Measurements from ENCODE around the gene EXT2. TPM values are rescaled to one million over a fixed set of nuclear protein-coding genes. Genes with fewer than 3 reads are reported as not detected.

The EXT2 gene
- total RNA-seq, 4 donors from 2014 or later: 20.4 to 24.8 (median 23.1) TPM

DNA sequence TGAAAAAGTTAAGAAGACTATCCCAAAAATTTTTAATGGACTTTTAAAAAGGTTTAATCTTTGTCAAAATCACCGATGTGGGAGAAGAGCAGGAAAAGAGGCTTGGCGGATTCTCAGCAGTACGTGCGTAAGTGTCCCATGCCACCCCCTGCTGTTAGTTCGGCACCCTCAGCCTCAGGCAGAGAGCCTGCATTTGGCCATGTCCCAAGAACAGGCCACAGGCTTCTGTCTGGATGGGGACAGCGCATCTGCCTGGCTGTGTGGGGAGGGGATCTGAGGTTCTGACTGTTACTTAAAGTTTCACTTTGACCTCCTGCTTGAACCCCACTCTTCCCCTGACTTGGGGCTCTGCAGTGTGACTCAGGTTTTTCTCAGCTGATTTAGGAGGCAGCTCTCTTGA, 35.3 kb downstream of the EXT2 start:
- Histone ChIP-seq H3K4me1 (peaks cover 6 to 18% of the 10 kb centered on the region in 2 donors), H3K9me3 (no peaks in the 10 kb centered on the region), H3K27ac (peak overlapping the region in 1 of 4 donors; percentile 21), H3K4me3 (no peak overlapping the region), H3K36me3 (peaks cover 0 to 47% of the 10 kb centered on the region in 2 donors), H3K27me3 (no peaks in the 10 kb centered on the region)
- intact Hi-C loops (cut with DNase I; ENCODE audit: low total_unique reads): no loop called here
- ATAC-seq (no peak), DNase-seq (peak in 1 of 2 donors; percentile 23)
- in situ Hi-C loops (cut with MboI; ENCODE audit: low sequenced_read_pairs in 4 of 4): no loop called here
- TF ChIP-seq, protein P1, sequence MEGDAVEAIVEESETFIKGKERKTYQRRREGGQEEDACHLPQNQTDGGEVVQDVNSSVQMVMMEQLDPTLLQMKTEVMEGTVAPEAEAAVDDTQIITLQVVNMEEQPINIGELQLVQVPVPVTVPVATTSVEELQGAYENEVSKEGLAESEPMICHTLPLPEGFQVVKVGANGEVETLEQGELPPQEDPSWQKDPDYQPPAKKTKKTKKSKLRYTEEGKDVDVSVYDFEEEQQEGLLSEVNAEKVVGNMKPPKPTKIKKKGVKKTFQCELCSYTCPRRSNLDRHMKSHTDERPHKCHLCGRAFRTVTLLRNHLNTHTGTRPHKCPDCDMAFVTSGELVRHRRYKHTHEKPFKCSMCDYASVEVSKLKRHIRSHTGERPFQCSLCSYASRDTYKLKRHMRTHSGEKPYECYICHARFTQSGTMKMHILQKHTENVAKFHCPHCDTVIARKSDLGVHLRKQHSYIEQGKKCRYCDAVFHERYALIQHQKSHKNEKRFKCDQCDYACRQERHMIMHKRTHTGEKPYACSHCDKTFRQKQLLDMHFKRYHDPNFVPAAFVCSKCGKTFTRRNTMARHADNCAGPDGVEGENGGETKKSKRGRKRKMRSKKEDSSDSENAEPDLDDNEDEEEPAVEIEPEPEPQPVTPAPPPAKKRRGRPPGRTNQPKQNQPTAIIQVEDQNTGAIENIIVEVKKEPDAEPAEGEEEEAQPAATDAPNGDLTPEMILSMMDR (IDR thresholded peaks at IDR 0.05 in 4 of 5, conservative IDR thresholded peaks at IDR 0.05 in 1 of 5): no peak
- TF ChIP-seq POLR2A (IDR thresholded peaks at IDR 0.05): no peak

DNA sequence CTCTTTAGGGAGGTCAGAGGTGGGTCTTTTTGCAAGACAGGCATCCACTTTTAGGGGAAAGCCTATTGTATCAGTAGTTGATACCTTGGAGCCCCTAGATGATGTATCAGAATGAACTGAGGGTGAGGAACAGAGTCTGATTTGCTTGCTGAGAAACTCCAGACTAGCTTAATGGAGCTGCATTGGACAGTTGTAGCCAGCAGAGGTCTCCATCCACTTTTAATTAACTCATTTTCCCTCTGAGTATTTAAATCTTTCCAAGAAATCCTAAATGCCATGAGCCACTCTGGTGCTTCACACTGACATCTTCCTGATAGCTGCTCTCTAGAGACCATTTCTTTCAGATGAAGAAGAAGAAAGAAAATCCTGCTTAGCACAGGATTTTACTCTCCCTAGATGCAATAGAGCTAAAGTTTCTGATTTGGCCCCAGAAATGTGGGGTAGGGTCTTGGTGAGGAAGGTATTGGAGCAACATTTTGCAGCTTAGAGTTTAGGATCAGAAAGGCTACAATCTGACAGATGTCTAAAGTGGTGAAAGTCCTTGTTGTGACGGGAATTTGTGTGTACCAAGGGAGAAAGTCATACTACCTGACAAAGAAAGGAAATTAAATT, 38.0 kb downstream of the EXT2 start:
- no peaks in the 10 kb centered on the region for H3K9me3 ChIP-seq
- H3K4me3 ChIP-seq: no peak overlapping the region
- no peak overlapping the region for H3K27ac ChIP-seq
- intact Hi-C loops (cut with DNase I; ENCODE audit: low total_unique reads) (loop anchor here (2.0 kb wide), 1 partner anchor 405 kb away; no protein-coding TSS in a partner anchor), in situ Hi-C loops (cut with MboI; ENCODE audit: low sequenced_read_pairs in 4 of 4) (no loop called here)
- H3K4me1 ChIP-seq: peaks cover 6 to 18% of the 10 kb centered on the region in 2 donors
- ATAC-seq (peak in 1 of 2 donors; percentile 61), DNase-seq (no peak)
- TF ChIP-seq, protein P1 (IDR thresholded peaks at IDR 0.05 in 4 of 5, conservative IDR thresholded peaks at IDR 0.05 in 1 of 5): peak; percentile 36 to 66 (median 51)
- TF ChIP-seq POLR2A (IDR thresholded peaks at IDR 0.05): no peak
- no peaks in the 10 kb centered on the region for H3K27me3 ChIP-seq
- H3K36me3 ChIP-seq: peaks cover 0 to 24% of the 10 kb centered on the region in 2 donors

DNA sequence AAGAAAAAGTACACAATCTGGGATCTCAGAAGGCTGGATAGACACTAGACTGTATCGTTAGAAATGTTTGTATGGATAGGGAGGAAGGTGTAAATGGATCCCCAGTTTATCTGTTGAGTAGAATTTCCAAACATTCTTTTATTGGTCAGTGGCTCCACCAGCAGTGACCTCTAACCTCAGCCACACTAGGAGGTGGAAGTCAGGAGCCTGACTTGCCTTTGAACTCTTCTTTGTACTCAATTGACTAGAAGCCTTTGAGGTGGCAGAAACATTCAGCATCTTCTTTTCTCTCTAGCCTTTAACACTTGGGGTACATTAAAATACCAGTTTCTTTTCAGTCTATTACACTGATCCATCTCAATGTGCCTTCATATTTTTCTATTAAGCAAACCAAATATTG, 39.1 kb downstream of the EXT2 start:
- intact Hi-C loops (cut with DNase I; ENCODE audit: low total_unique reads) (no loop called here), in situ Hi-C loops (cut with MboI; ENCODE audit: low sequenced_read_pairs in 4 of 4) (no loop called here)
- TF ChIP-seq, protein P1 (IDR thresholded peaks at IDR 0.05 in 4 of 5, conservative IDR thresholded peaks at IDR 0.05 in 1 of 5): no peak
- no peak for TF ChIP-seq POLR2A (IDR thresholded peaks at IDR 0.05)
- H3K4me1 ChIP-seq: peaks cover 14 to 23% of the 10 kb centered on the region in 2 donors
- ATAC-seq: no peak
- H3K27ac ChIP-seq: no peak overlapping the region
- H3K4me3 ChIP-seq: no peak overlapping the region
- no peak for DNase-seq
- no peaks in the 10 kb centered on the region for H3K9me3 ChIP-seq
- no peaks in the 10 kb centered on the region for H3K27me3 ChIP-seq
- peaks cover 0 to 12% of the 10 kb centered on the region in 2 donors for H3K36me3 ChIP-seq

DNA sequence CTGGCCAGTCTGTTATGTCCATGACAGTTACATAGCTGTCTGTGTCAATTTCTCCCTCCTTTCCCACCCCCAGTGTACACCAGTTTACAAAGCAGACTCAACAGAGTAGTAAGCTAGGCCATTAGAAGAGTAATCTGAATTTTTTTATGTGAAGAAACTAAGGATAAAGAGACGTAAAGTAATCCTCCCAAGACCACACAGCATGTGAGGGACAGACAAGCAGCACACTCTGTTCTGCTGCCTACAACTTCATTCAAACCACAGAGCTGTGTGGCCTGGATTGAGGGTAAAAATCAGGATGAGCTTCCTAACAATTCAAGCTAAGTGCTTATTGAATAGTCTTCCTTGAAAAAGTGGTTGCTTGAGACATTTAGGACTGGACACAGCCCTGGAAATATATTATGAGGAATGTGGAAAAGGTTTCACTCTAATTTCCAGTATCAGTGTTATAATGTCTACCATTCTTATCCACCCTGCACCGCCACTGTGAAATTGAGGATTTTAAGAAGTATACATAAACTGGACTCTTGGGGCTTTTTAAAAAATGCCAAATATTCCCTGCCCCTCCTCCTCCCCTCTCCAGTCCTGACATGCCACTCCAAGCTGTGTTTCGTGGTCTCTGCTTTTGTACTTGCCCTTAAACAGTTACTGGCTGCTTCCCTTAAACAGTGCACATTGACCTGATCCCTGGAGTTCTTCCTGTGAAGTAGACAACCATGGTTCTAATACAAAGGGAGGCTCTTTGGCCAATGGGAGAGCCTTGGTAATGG, 40.9 kb downstream of the EXT2 start:
- no peaks in the 10 kb centered on the region for H3K9me3 ChIP-seq

More for the DNA sequence above, 40.9 kb downstream of the EXT2 start:
- H3K27me3 ChIP-seq: no peaks in the 10 kb centered on the region
- TF ChIP-seq POLR2A (IDR thresholded peaks at IDR 0.05): no peak
- TF ChIP-seq, protein P1 (IDR thresholded peaks at IDR 0.05 in 4 of 5, conservative IDR thresholded peaks at IDR 0.05 in 1 of 5): no peak
- intact Hi-C loops (cut with DNase I; ENCODE audit: low total_unique reads) (no loop called here), in situ Hi-C loops (cut with MboI; ENCODE audit: low sequenced_read_pairs in 4 of 4) (no loop called here)
- no peak overlapping the region for H3K27ac ChIP-seq
- H3K36me3 ChIP-seq: no peaks in the 10 kb centered on the region
- DNase-seq (no peak), ATAC-seq (no peak)
- H3K4me3 ChIP-seq: no peak overlapping the region
- H3K4me1 ChIP-seq: peaks cover 22 to 23% of the 10 kb centered on the region in 2 donors
